WI38 (cell line): Measurements from ENCODE around the gene ASRGL1.
A peak's percentile ranks its signal among the peaks of the same experiment; 100 is the strongest.

Source experiments
- H3K4me3 ChIP-seq: 2 replicates; pipeline ENCODE4 v1.5.1; 2011; ENCODE audit warnings: low read depth, mild to moderate bottlenecking, control low read depth, low read length
- TF ChIP-seq, protein P1 (sequence below): IDR thresholded peaks from 2 replicates; pipeline ENCODE4 v1.5.1; 2012; ENCODE audit warnings: low read depth, mild to moderate bottlenecking, control low read depth, low read length

ASRGL1 gene

DNA sequence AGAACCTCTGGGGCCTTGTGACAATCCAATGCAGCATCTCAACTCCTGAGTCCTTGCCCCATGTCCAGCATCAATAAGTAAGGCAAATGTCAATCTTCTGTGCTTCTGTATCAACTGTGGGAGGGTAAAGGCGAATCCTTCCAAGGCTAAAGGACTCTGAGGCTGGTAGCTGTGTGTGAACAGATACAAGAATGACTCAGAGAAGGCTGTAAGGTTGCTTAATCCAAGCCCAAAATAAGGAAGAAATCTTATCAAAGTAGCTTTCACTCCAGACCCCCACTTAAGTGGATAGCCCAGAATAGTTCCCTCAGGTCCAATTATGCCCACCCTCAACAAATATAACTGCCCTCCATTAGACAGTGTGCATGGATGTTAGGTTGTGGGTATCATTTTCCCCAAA lies 53.5 kb downstream of the ASRGL1 start:
- H3K4me3 ChIP-seq, result no peak overlapping the region
- TF ChIP-seq, protein P1, sequence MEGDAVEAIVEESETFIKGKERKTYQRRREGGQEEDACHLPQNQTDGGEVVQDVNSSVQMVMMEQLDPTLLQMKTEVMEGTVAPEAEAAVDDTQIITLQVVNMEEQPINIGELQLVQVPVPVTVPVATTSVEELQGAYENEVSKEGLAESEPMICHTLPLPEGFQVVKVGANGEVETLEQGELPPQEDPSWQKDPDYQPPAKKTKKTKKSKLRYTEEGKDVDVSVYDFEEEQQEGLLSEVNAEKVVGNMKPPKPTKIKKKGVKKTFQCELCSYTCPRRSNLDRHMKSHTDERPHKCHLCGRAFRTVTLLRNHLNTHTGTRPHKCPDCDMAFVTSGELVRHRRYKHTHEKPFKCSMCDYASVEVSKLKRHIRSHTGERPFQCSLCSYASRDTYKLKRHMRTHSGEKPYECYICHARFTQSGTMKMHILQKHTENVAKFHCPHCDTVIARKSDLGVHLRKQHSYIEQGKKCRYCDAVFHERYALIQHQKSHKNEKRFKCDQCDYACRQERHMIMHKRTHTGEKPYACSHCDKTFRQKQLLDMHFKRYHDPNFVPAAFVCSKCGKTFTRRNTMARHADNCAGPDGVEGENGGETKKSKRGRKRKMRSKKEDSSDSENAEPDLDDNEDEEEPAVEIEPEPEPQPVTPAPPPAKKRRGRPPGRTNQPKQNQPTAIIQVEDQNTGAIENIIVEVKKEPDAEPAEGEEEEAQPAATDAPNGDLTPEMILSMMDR, result no peak

DNA sequence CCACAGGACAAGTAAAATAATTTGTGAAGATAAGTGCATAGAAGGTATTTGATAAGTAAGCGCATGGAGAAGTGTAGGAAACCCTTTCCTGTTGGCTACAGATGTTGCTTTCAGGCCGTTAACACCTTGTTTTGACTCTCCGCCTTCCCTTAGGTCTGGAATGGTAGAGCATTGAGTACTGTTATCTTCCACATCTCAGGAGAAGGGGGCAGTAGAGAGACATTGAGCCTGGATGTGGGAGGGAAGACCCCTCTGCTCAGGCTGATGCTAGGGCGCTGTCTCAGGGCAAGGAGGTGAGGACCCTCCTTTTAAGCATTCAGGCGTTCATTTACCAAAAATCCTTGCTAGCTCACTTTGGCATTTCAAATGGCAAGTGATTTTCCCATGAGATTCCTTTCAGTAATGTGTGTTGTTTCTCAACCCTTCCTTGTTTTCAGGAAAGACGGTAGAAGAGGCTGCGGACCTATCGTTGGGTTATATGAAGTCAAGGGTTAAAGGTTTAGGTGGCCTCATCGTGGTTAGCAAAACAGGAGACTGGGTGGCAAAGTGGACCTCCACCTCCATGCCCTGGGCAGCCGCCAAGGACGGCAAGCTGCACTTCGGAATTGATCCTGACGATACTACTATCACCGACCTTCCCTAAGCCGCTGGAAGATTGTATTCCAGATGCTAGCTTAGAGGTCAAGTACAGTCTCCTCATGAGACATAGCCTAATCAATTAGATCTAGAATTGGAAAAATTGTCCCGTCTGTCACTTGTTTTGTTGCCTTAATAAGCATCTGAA lies 54.6 kb downstream of the ASRGL1 start:
- TF ChIP-seq, protein P1, result peak; percentile 16; the same call in 1 of the 2 replicates
- no peak overlapping the region for H3K4me3 ChIP-seq

DNA sequence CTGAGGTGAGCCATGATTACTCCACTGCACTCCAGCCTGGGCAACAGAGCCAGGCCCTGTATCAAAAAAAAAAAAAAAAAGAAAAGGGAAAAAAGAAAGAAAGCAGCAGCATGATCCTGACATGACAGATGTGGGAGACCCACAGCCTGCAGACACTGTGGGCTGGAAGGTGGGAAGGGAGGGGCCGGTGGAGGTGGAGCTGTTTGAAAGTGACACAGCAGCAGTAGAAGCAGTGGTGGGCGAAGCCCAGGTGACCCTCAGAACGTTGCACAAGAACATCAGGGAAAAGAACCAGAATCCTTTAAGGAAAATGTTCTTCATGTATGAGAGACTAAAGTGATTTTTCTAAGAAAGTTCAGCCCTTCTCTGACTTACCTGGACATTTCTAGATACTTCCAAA lies 55.3 kb downstream of the ASRGL1 start:
- H3K4me3 ChIP-seq, result no peak overlapping the region
- TF ChIP-seq, protein P1, result no peak

DNA sequence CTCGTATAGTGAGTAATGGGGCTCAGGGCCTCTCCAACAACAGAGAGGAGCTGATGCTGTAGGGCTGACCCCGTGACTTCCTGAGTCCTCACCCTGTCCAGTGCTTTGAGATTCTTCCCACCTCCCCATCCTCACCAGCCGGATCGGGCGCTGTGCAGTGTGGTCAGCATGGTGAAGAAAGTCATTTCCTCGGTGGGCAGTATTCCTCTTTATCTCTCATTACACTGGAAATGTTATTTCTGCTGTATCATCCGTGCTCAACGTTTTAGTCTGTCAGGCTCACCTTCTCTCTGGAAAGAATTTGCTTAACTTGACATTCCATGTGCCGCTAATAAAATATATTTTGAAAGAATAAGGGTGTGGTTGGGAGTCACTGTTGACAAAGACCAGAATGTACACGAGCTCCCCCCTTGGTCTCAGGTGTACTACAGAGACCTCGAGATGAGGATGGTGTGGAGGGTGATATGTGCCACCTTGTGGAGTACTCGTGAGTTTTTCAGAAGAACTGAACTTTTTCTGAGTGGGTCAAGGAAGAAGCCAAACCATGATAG lies 55.9 kb downstream of the ASRGL1 start:
- TF ChIP-seq, protein P1, result no peak
- no peak overlapping the region for H3K4me3 ChIP-seq

DNA sequence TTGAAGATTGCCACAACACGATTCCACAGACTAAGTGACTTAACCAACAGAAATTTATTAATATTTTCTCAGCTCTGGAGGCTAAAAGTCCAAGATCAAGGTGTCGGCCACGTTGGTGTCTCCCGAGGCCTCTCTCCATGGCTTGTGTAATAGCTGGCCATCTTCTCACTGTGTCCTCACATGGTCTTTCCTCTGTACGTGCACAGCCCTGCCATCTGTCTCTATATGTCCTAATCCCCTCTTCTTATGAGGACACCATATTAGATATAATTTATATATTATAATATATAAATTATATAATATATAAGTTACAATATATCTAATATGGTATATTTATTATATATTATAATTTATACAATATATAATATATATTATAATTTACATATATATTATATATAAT lies 56.5 kb downstream of the ASRGL1 start:
- TF ChIP-seq, protein P1, result no peak
- no peak overlapping the region for H3K4me3 ChIP-seq

DNA sequence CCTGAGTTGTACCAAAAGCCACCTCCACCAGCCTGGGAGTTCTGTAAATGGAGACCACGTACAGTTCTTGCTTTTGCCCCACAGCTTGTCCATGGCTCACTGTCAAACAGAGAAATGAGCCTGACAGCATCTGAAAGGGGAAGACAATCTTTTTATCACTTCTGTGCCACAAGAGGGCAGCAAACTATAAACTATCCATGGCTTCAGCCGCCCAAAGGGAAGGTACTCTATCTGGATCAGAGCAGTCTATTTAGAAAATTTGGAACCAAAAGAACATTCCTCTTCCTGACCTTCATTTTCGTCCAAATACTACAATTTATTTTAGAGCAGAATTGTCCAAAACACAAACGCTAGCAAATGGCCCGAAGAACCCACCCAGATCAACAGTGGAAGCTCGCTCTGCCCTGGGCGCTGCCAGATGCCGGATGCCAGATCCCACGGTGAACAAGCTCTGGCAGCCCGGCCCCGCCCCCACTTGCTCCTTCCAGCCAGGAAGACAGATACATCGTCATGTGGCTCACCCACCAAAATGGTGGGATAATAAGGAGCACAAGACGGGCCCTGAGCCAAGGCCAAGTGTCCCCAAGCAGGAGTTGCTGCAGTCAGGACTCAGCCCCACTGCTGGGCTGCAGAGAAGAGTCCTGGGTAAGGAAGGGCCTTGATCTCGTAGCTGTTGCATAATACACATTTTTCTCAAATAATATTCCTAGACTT lies 57.7 kb downstream of the ASRGL1 start:
- H3K4me3 ChIP-seq, result peak overlapping the region; percentile 56
- TF ChIP-seq, protein P1, result peak; percentile 26; the same call in 1 of the 2 replicates
